Measurements from ENCODE around the gene SCGB1D4. TPM values are rescaled to one million over a fixed set of nuclear protein-coding genes. Genes with fewer than 3 reads are reported as not detected.

The SCGB1D4 gene
- total RNA-seq, 1 experiment from 2014 or later, result not detected

DNA sequence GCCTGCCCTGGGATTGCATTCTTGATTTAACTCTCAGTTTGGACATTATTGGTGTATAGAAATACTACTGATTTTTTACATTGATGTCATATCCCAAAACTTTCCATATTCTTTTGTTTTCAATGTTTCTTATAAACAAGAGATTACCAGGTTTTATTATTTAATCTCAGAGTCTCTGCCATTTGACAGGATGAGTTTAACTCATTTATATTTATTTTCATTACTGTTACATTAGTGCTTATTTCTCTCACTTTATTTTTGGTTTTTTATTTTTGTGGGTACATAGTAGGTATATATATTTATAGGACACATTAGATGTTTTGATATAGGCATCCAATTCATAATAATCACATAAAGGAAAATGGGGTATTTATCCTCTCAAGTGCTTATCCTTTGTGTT lies 9.1 kb upstream of the SCGB1D4 start:
- H3K4me1 Mint-ChIP-seq, result peaks cover 0 to 4% of the 10 kb centered on the region in 2 experiments; a peak in 2 of 4 replicates

More for the DNA sequence above, 9.1 kb upstream of the SCGB1D4 start:
- Histone ChIP-seq H3K9me3 (ENCODE audit: control insufficient read depth, low read depth, low read length) (no peaks in the 10 kb centered on the region), H3K23ac (ENCODE audit: insufficient read length, low read depth, low read length) (no peak overlapping the region), H3K9ac (ENCODE audit: extremely low read depth, insufficient read length, low read length) (no peak overlapping the region), H3K4me1 (ENCODE audit: insufficient read depth, low read length) (no peaks in the 10 kb centered on the region), H2BK120ac (ENCODE audit: low read depth, low read length, poor library complexity, severe bottlenecking) (no peak overlapping the region), H3K27me3 (ENCODE audit: insufficient read depth, low read length) (no peaks in the 10 kb centered on the region), H3T11ph (ENCODE audit: low read length) (no peak overlapping the region), H3K79me1 (ENCODE audit: insufficient read depth, low read depth, low read length, poor library complexity, severe bottlenecking) (no peaks in the 10 kb centered on the region), H4K5ac (ENCODE audit: insufficient read length, low read depth, low read length) (no peak overlapping the region), H2AK5ac (ENCODE audit: insufficient read length, low read length) (no peak overlapping the region), H2AFZ (ENCODE audit: low read length) (no peak overlapping the region), H3K23me2 (ENCODE audit: insufficient read length, low read depth, low read length, poor library complexity, severe bottlenecking) (no peaks in the 10 kb centered on the region), H3K4ac (ENCODE audit: low read depth, low read length) (no peak overlapping the region), H4K91ac (ENCODE audit: insufficient read length, low read depth, low read length) (no peak overlapping the region), H2BK12ac (ENCODE audit: insufficient read length, low read depth, low read length) (no peak overlapping the region), H3K4me2 (ENCODE audit: insufficient read depth, insufficient read length, low read length) (no peak overlapping the region), H3K18ac (ENCODE audit: insufficient read length, low read depth, low read length) (no peak overlapping the region), H3K14ac (ENCODE audit: insufficient read depth, low read length) (no peak overlapping the region), H3K27ac (ENCODE audit: insufficient read length, low read depth, low read length) (no peak overlapping the region), H2BK20ac (ENCODE audit: low read depth, low read length, poor library complexity, severe bottlenecking) (no peak overlapping the region), H3K56ac (ENCODE audit: insufficient read length, low read depth, low read length) (no peak overlapping the region), H4K20me1 (ENCODE audit: control insufficient read depth, insufficient read depth, insufficient read length) (no peaks in the 10 kb centered on the region), H2BK15ac (ENCODE audit: low read depth, low read length) (no peak overlapping the region), H4K8ac (replicated peaks; ENCODE audit: insufficient read length, low read depth, low read length) (no peak overlapping the region), H2BK5ac (ENCODE audit: insufficient read length, low read length) (no peak overlapping the region), H3K79me2 (ENCODE audit: insufficient read depth, low read length) (no peaks in the 10 kb centered on the region)
- no peaks in the 10 kb centered on the region for H3K36me3 Mint-ChIP-seq (ENCODE audit: insufficient read depth in 1 of 3, low read depth in 3 of 3)
- no peak overlapping the region for H3K4me3 Mint-ChIP-seq
- TF ChIP-seq CTCF (conservative IDR thresholded peaks at IDR 0.05), result no peak
- H3K27ac Mint-ChIP-seq, result no peak overlapping the region
- H3K27me3 Mint-ChIP-seq (ENCODE audit: low read depth), result peaks cover 13% of the 10 kb centered on the region
- no peak for DNase-seq
- H3K9me3 Mint-ChIP-seq, result peaks cover 7 to 17% of the 10 kb centered on the region in 2 experiments

Measured in H9 (cell line).